Measurements from ENCODE around the gene TNFSF15.

The TNFSF15 gene

GRCh38 chr9:114754581-114754980 is 51.3 kb downstream of the TNFSF15 start:
- CTCF ChIA-PET = interaction anchor here (0.6 kb wide), 1 partner anchor 86 kb away, joined by 5 read pairs; no protein-coding TSS in a partner anchor
- no peak for TF ChIP-seq TARDBP (IDR thresholded peaks at IDR 0.05)
- no peak for TF ChIP-seq ZNF384 (IDR thresholded peaks at IDR 0.05)
- no peak for TF ChIP-seq CTBP1 (IDR thresholded peaks at IDR 0.05; ENCODE audit: borderline replicate concordance)
- no peak for TF ChIP-seq FOXA1 (IDR thresholded peaks at IDR 0.05)
- TF ChIP-seq PKNOX1 (IDR thresholded peaks at IDR 0.05) = no peak
- no peak for TF ChIP-seq LEF1 (IDR thresholded peaks at IDR 0.05; ENCODE audit: borderline replicate concordance)
- TF ChIP-seq ARNT (IDR thresholded peaks at IDR 0.05) = no peak
- no peak for DNase-seq (ENCODE audit: extremely low spot score)
- POLR2A ChIA-PET = no interaction called here

DNA sequence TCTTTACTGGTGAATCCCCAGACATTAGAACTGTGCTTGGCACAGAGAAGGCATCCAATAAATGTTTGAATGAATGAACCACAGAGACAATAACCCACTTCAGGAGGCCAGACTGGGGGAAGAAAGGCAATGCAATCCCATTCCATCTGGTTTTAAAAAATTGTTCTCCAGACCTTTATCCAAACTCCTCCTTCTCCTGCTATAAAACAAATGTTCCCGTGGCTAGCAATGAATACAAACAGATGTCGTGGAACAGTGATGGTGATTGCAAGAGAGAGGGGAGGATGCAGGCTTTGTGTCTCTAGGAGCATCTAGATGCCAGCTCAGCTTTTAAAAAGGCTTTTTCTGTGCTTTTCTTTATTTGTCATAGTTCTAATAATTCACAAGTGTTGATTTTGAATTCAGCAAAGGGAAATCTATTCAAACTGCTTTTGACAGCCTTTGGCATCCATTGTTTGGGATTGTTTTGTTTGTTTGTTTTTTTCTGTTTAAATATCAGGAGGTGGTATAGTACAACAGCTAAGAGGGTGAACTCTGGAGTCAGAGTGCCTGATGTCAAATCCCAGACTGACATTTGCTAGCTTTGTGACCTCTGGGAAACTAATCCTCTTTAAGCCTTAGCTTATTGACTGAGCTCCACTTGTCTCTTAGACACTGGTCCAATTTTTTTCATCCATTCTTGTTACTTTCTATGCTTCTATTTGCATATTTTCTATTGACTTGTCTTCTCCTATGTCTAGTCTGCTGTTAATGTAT is 59.1 kb downstream of the TNFSF15 start:
- no peak for DNase-seq (ENCODE audit: extremely low spot score)
- CTCF ChIA-PET = interaction anchor here (0.6 kb wide), 1 partner anchor 9 kb away, joined by 3 read pairs; no protein-coding TSS in a partner anchor
- TF ChIP-seq NFRKB (IDR thresholded peaks at IDR 0.05) (no peak), HDGF (IDR thresholded peaks at IDR 0.05; ENCODE audit: borderline replicate concordance) (no peak), ZNF384 (IDR thresholded peaks at IDR 0.05) (no peak), TARDBP (IDR thresholded peaks at IDR 0.05) (no peak), FOXM1 (IDR thresholded peaks at IDR 0.05; ENCODE audit: borderline replicate concordance) (no peak), L3MBTL2 (conservative IDR thresholded peaks at IDR 0.05) (no peak), CTBP1 (IDR thresholded peaks at IDR 0.05; ENCODE audit: borderline replicate concordance) (no peak), SUZ12 (IDR thresholded peaks at IDR 0.05) (no peak), PKNOX1 (IDR thresholded peaks at IDR 0.05) (no peak), BHLHE40 (IDR thresholded peaks at IDR 0.05; ENCODE audit: borderline replicate concordance) (no peak), FOXK2 (IDR thresholded peaks at IDR 0.05) (no peak), ARNT (IDR thresholded peaks at IDR 0.05) (no peak), LEF1 (IDR thresholded peaks at IDR 0.05; ENCODE audit: borderline replicate concordance) (no peak)
- POLR2A ChIA-PET = no interaction called here

- ChIA-PET CTCF (interaction anchor here (1.0 kb wide), 1 partner anchor 161 kb away, joined by 3 read pairs; no protein-coding TSS in a partner anchor), POLR2A (no interaction called here)
Measured at GRCh38 chr9:114745879-114746550, 59.8 kb downstream of the TNFSF15 start.

GRCh38 chr9:114745108-114745848 is 60.6 kb downstream of the TNFSF15 start:
- TF ChIP-seq FOXK2 (IDR thresholded peaks at IDR 0.05) (no peak), ELF4 (IDR thresholded peaks at IDR 0.05) (no peak), L3MBTL2 (conservative IDR thresholded peaks at IDR 0.05) (no peak), TARDBP (IDR thresholded peaks at IDR 0.05) (no peak), FOXM1 (IDR thresholded peaks at IDR 0.05; ENCODE audit: borderline replicate concordance) (no peak), CTBP1 (IDR thresholded peaks at IDR 0.05; ENCODE audit: borderline replicate concordance) (no peak), FOXA1 (IDR thresholded peaks at IDR 0.05) (no peak), HDGF (IDR thresholded peaks at IDR 0.05; ENCODE audit: borderline replicate concordance) (no peak), SUZ12 (IDR thresholded peaks at IDR 0.05) (no peak), ARNT (IDR thresholded peaks at IDR 0.05) (no peak), ZNF384 (IDR thresholded peaks at IDR 0.05) (no peak), PKNOX1 (IDR thresholded peaks at IDR 0.05) (no peak), SP1 (IDR thresholded peaks at IDR 0.05) (no peak), BHLHE40 (IDR thresholded peaks at IDR 0.05; ENCODE audit: borderline replicate concordance) (no peak), LEF1 (IDR thresholded peaks at IDR 0.05; ENCODE audit: borderline replicate concordance) (no peak), NFRKB (IDR thresholded peaks at IDR 0.05) (no peak)
- DNase-seq (ENCODE audit: extremely low spot score) = no peak
- POLR2A ChIA-PET = no interaction called here
- CTCF ChIA-PET = interaction anchor here (1.0 kb wide), 1 partner anchor 162 kb away, joined by 3 read pairs; no protein-coding TSS in a partner anchor

More at GRCh38 chr9:114745879-114746550, 59.8 kb downstream of the TNFSF15 start:
- no peak for DNase-seq (ENCODE audit: extremely low spot score)
- TF ChIP-seq FOXK2 (IDR thresholded peaks at IDR 0.05) = no peak
- no peak for TF ChIP-seq TARDBP (IDR thresholded peaks at IDR 0.05)
- TF ChIP-seq SP1 (IDR thresholded peaks at IDR 0.05) = no peak
- no peak for TF ChIP-seq ARNT (IDR thresholded peaks at IDR 0.05)
- TF ChIP-seq SUZ12 (IDR thresholded peaks at IDR 0.05) = no peak
- no peak for TF ChIP-seq L3MBTL2 (conservative IDR thresholded peaks at IDR 0.05)
- no peak for TF ChIP-seq ZNF384 (IDR thresholded peaks at IDR 0.05)
- TF ChIP-seq ELF4 (IDR thresholded peaks at IDR 0.05) = no peak
- no peak for TF ChIP-seq PKNOX1 (IDR thresholded peaks at IDR 0.05)
- TF ChIP-seq FOXA1 (IDR thresholded peaks at IDR 0.05) = no peak
- TF ChIP-seq CTBP1 (IDR thresholded peaks at IDR 0.05; ENCODE audit: borderline replicate concordance) = no peak
- no peak for TF ChIP-seq NFRKB (IDR thresholded peaks at IDR 0.05)
- no peak for TF ChIP-seq HDGF (IDR thresholded peaks at IDR 0.05; ENCODE audit: borderline replicate concordance)
- TF ChIP-seq LEF1 (IDR thresholded peaks at IDR 0.05; ENCODE audit: borderline replicate concordance) = no peak
- TF ChIP-seq BHLHE40 (IDR thresholded peaks at IDR 0.05; ENCODE audit: borderline replicate concordance) = no peak
- TF ChIP-seq FOXM1 (IDR thresholded peaks at IDR 0.05; ENCODE audit: borderline replicate concordance) = no peak
